Measurements from ENCODE around the gene RPS6KC1. TPM values are rescaled to one million over a fixed set of nuclear protein-coding genes. Genes with fewer than 3 reads are reported as not detected.

The RPS6KC1 gene
- polyA plus RNA-seq, 1 donor (not counting 4 experiments of a cell fraction or from before 2014, with no cell fraction given) = 13.0 TPM

DNA sequence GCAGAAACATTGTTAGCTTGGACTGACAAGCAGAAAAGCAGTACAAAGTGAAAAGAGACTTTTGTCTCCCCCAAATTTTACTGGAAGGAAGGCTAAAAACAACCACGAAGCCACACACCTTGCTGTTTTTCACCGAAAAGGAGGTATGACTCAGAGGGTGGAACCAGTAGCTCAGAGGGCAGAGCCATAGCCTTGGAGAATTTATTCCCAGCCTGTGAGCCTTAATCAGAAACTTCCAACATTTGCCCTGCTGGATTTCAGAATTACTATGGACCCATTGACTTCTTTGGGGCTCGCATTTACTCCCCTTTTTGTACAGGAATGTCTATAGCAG, 32.0 kb downstream of the RPS6KC1 start:
- peaks cover 6% of the 10 kb centered on the region for H3K4me1 ChIP-seq (ENCODE audit: control insufficient read depth, extremely low read depth, insufficient read depth, low read length)
- H4K20me1 ChIP-seq (ENCODE audit: control insufficient read depth, extremely low read depth, insufficient read depth, low read length) = no peaks in the 10 kb centered on the region
- H3K4me2 ChIP-seq (ENCODE audit: control insufficient read depth, extremely low read depth, insufficient read depth, low read depth, low read length) = no peak overlapping the region
- dilution Hi-C loops (cut with MboI; ENCODE audit: extremely low pct_ligation_motif_present, low sequenced_read_pairs) = no loop called here
- no peak overlapping the region for H3K4me3 ChIP-seq (ENCODE audit: control insufficient read depth in 2 of 3, extremely low read depth in 1 of 3, insufficient read depth in 2 of 3, low read depth in 1 of 3, low read length in 3 of 3)
- H3K27me3 ChIP-seq (ENCODE audit: control insufficient read depth, extremely low read depth, insufficient read depth, low read length) = no peaks in the 10 kb centered on the region
- TF ChIP-seq EZH2 (IDR thresholded peaks at IDR 0.05; ENCODE audit: low read length) = no peak
- TF ChIP-seq, protein P1, sequence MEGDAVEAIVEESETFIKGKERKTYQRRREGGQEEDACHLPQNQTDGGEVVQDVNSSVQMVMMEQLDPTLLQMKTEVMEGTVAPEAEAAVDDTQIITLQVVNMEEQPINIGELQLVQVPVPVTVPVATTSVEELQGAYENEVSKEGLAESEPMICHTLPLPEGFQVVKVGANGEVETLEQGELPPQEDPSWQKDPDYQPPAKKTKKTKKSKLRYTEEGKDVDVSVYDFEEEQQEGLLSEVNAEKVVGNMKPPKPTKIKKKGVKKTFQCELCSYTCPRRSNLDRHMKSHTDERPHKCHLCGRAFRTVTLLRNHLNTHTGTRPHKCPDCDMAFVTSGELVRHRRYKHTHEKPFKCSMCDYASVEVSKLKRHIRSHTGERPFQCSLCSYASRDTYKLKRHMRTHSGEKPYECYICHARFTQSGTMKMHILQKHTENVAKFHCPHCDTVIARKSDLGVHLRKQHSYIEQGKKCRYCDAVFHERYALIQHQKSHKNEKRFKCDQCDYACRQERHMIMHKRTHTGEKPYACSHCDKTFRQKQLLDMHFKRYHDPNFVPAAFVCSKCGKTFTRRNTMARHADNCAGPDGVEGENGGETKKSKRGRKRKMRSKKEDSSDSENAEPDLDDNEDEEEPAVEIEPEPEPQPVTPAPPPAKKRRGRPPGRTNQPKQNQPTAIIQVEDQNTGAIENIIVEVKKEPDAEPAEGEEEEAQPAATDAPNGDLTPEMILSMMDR (optimal IDR thresholded peaks at IDR 0.05 in 1 of 3, IDR thresholded peaks at IDR 0.05 in 1 of 3, conservative IDR thresholded peaks at IDR 0.05 in 1 of 3; ENCODE audit: extremely low read depth in 1 of 3, insufficient read depth in 2 of 3, low read length in 3 of 3) = no peak
- H2AFZ ChIP-seq (ENCODE audit: control insufficient read depth, low read length) = no peak overlapping the region
- no peaks in the 10 kb centered on the region for H3K79me2 ChIP-seq (ENCODE audit: control insufficient read depth, insufficient read depth, low read length)
- FAIRE-seq = no peak
- no peak overlapping the region for H3K27ac ChIP-seq (ENCODE audit: control insufficient read depth, insufficient read depth, low read length)
- H3K36me3 ChIP-seq (ENCODE audit: control insufficient read depth in 2 of 2, extremely low read depth in 1 of 2, insufficient read depth in 2 of 2, low read length in 2 of 2) = peaks cover 3 to 6% of the 10 kb centered on the region in 2 experiments
- no peak for DNase-seq (ENCODE audit: low read depth, low spot score)
- no peaks in the 10 kb centered on the region for H3K9me3 ChIP-seq (ENCODE audit: control insufficient read depth, low read depth, low read length)
- H3K9ac ChIP-seq (ENCODE audit: control insufficient read depth, extremely low read depth, insufficient read depth, low read length) = no peak overlapping the region
- H3K9me1 ChIP-seq (ENCODE audit: control insufficient read depth, extremely low read depth, insufficient read depth, low read length) = no peaks in the 10 kb centered on the region

DNA sequence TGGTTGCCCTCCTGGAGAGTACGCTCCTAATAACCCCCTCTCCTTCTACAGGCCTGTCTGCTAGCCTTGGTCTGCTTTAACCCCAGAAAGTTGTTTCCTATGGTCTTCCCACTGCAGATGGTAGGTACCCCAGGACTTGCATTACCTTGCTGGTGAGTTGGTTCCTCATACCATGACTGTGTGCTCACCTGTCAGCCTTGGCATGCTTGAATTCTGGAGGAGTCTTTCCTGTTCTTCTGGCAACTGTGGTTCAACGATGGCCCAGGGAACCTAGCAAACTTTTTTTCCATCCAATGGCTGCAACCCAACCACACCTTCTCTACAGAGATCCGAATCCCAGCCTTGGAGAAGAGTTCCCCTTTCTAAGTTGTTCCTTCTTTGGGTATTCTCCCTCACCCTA, 36.9 kb downstream of the RPS6KC1 start:
- FAIRE-seq = no peak
- TF ChIP-seq, protein P1 (optimal IDR thresholded peaks at IDR 0.05 in 1 of 3, IDR thresholded peaks at IDR 0.05 in 1 of 3, conservative IDR thresholded peaks at IDR 0.05 in 1 of 3; ENCODE audit: extremely low read depth in 1 of 3, insufficient read depth in 2 of 3, low read length in 3 of 3) = no peak
- TF ChIP-seq EZH2 (IDR thresholded peaks at IDR 0.05; ENCODE audit: low read length) = no peak
- H3K4me2 ChIP-seq (ENCODE audit: control insufficient read depth, extremely low read depth, insufficient read depth, low read depth, low read length) = no peak overlapping the region
- H3K27me3 ChIP-seq (ENCODE audit: control insufficient read depth, extremely low read depth, insufficient read depth, low read length) = no peaks in the 10 kb centered on the region
- H3K9ac ChIP-seq (ENCODE audit: control insufficient read depth, extremely low read depth, insufficient read depth, low read length) = no peak overlapping the region
- no peaks in the 10 kb centered on the region for H3K9me1 ChIP-seq (ENCODE audit: control insufficient read depth, extremely low read depth, insufficient read depth, low read length)
- dilution Hi-C loops (cut with MboI; ENCODE audit: extremely low pct_ligation_motif_present, low sequenced_read_pairs) = no loop called here
- no peaks in the 10 kb centered on the region for H4K20me1 ChIP-seq (ENCODE audit: control insufficient read depth, extremely low read depth, insufficient read depth, low read length)
- H3K27ac ChIP-seq (ENCODE audit: control insufficient read depth, insufficient read depth, low read length) = no peak overlapping the region
- H2AFZ ChIP-seq (ENCODE audit: control insufficient read depth, low read length) = no peak overlapping the region
- H3K4me1 ChIP-seq (ENCODE audit: control insufficient read depth, extremely low read depth, insufficient read depth, low read length) = peaks cover 5% of the 10 kb centered on the region
- no peak for DNase-seq (ENCODE audit: low read depth, low spot score)
- H3K9me3 ChIP-seq (ENCODE audit: control insufficient read depth, low read depth, low read length) = no peaks in the 10 kb centered on the region
- H3K79me2 ChIP-seq (ENCODE audit: control insufficient read depth, insufficient read depth, low read length) = no peaks in the 10 kb centered on the region
- peaks cover 0 to 5% of the 10 kb centered on the region in 2 experiments for H3K36me3 ChIP-seq (ENCODE audit: control insufficient read depth in 2 of 2, extremely low read depth in 1 of 2, insufficient read depth in 2 of 2, low read length in 2 of 2)
- no peak overlapping the region for H3K4me3 ChIP-seq (ENCODE audit: control insufficient read depth in 2 of 3, extremely low read depth in 1 of 3, insufficient read depth in 2 of 3, low read depth in 1 of 3, low read length in 3 of 3)

Data from keratinocyte (primary cell).